ENCODE measurements around the gene FEZ2.
"Not testable (repeated sequence)": the region's sequence is repeated elsewhere in the genome, so short reads cannot be mapped to it uniquely, and the experiment has no call there.

FEZ2 gene

GRCh38 chr2:36611316-36611990, 13.5 kb upstream of the FEZ2 start:
- TF ChIP-seq BACH2 (CRISPR knock-in tag; IDR thresholded peaks at IDR 0.05; ENCODE audit: borderline replicate concordance) = no peak
- no peak for TF ChIP-seq TOX (CRISPR knock-in tag; IDR thresholded peaks at IDR 0.05; ENCODE audit: borderline replicate concordance)
- no peak for TF ChIP-seq SNAI2 (CRISPR knock-in tag; IDR thresholded peaks at IDR 0.05)
- TF ChIP-seq GLIS3 (CRISPR knock-in tag; IDR thresholded peaks at IDR 0.05) = no peak
- TF ChIP-seq TCF4 (CRISPR knock-in tag; IDR thresholded peaks at IDR 0.05; ENCODE audit: borderline replicate concordance) = no peak
- no peak for TF ChIP-seq ZFP30 (CRISPR knock-in tag; IDR thresholded peaks at IDR 0.05)
- no peak for ATAC-seq

- no peak for ATAC-seq
- TF ChIP-seq CSDC2 (CRISPR knock-in tag; IDR thresholded peaks at IDR 0.05) (no peak), BACH2 (CRISPR knock-in tag; IDR thresholded peaks at IDR 0.05; ENCODE audit: borderline replicate concordance) (no peak), ZFP3 (CRISPR knock-in tag; IDR thresholded peaks at IDR 0.05) (no peak), TOX (CRISPR knock-in tag; IDR thresholded peaks at IDR 0.05; ENCODE audit: borderline replicate concordance) (no peak), SNAI2 (CRISPR knock-in tag; IDR thresholded peaks at IDR 0.05) (no peak), ESRRG (CRISPR knock-in tag; IDR thresholded peaks at IDR 0.05) (no peak), ZFP30 (CRISPR knock-in tag; IDR thresholded peaks at IDR 0.05) (no peak), POU6F1 (CRISPR knock-in tag; IDR thresholded peaks at IDR 0.05; ENCODE audit: borderline replicate concordance, low read depth) (no peak), ZNF8 (CRISPR knock-in tag; IDR thresholded peaks at IDR 0.05) (no peak)
- TF ChIP-seq, protein P1, sequence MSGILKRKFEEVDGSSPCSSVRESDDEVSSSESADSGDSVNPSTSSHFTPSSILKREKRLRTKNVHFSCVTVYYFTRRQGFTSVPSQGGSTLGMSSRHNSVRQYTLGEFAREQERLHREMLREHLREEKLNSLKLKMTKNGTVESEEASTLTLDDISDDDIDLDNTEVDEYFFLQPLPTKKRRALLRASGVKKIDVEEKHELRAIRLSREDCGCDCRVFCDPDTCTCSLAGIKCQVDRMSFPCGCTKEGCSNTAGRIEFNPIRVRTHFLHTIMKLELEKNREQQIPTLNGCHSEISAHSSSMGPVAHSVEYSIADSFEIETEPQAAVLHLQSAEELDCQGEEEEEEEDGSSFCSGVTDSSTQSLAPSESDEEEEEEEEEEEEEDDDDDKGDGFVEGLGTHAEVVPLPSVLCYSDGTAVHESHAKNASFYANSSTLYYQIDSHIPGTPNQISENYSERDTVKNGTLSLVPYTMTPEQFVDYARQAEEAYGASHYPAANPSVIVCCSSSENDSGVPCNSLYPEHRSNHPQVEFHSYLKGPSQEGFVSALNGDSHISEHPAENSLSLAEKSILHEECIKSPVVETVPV (CRISPR knock-in tag; IDR thresholded peaks at IDR 0.05) = no peak
These were observed 11.5 kb upstream of the FEZ2 start for GRCh38 chr2:36609507-36609906.

DNA sequence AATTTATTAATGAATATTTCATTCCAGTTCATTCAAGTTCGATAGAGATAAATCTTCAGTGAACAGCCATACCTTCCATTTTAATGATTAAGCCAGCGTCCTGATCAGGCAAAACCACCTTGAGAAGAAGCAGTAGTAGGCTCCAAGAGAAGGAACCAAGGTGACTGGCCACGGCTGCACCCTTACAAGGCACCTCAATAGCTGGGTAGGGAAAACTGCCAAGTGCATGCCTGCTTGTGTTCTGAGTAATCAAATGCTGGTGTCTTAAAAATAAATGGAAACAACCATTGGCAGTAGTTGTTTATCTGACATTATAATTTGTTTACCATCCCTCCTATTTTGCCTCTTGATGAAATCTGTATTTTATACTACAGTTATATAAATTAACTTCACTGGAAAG, 10.0 kb upstream of the FEZ2 start:
- ATAC-seq = no peak
- no peak for TF ChIP-seq ZFP30 (CRISPR knock-in tag; IDR thresholded peaks at IDR 0.05)
- no peak for TF ChIP-seq ISL1 (CRISPR knock-in tag; IDR thresholded peaks at IDR 0.05)

DNA sequence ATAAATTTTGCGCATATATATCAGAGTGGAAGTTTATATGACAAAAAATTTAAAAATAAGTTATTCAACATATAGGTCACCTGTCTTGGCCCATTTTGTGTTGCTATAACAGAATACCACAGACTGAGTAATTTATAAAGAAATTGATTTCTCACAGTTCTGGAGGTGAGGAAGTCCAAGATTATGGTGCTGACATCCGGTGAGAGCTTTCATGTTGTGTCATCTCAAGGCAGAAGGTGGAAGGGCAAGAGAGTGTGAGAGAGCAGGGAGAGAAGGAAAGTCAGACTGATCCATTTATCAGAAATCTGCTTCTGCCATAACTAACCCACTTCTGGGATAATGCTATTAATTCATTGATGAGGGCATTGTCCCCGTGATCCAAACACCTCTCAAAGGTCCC, 9.0 kb upstream of the FEZ2 start:
- TF ChIP-seq SNAI2 (CRISPR knock-in tag; IDR thresholded peaks at IDR 0.05) = no peak
- TF ChIP-seq POU6F1 (CRISPR knock-in tag; IDR thresholded peaks at IDR 0.05; ENCODE audit: borderline replicate concordance, low read depth) = no peak
- TF ChIP-seq ZNF8 (CRISPR knock-in tag; IDR thresholded peaks at IDR 0.05) = no peak
- TF ChIP-seq ZNF70 (CRISPR knock-in tag; IDR thresholded peaks at IDR 0.05) = no peak
- no peak for TF ChIP-seq TOX (CRISPR knock-in tag; IDR thresholded peaks at IDR 0.05; ENCODE audit: borderline replicate concordance)
- no peak for ATAC-seq

GRCh38 chr2:36605273-36605672, 7.3 kb upstream of the FEZ2 start:
- TF ChIP-seq ISL1 (CRISPR knock-in tag; IDR thresholded peaks at IDR 0.05) = no peak
- TF ChIP-seq TSHZ2 (CRISPR knock-in tag; IDR thresholded peaks at IDR 0.05) = no peak
- TF ChIP-seq ESRRG (CRISPR knock-in tag; IDR thresholded peaks at IDR 0.05) = no peak
- TF ChIP-seq RARB (CRISPR knock-in tag; IDR thresholded peaks at IDR 0.05) = no peak
- no peak for TF ChIP-seq POU6F1 (CRISPR knock-in tag; IDR thresholded peaks at IDR 0.05; ENCODE audit: borderline replicate concordance, low read depth)
- no peak for TF ChIP-seq PPARA (CRISPR knock-in tag; IDR thresholded peaks at IDR 0.05; ENCODE audit: borderline replicate concordance)
- no peak for TF ChIP-seq ZFP3 (CRISPR knock-in tag; IDR thresholded peaks at IDR 0.05)
- ATAC-seq = no peak

GRCh38 chr2:36603629-36604028, 5.7 kb upstream of the FEZ2 start:
- ATAC-seq = not testable (repeated sequence)
